ENCODE data around the gene SIRT2.

DNA sequence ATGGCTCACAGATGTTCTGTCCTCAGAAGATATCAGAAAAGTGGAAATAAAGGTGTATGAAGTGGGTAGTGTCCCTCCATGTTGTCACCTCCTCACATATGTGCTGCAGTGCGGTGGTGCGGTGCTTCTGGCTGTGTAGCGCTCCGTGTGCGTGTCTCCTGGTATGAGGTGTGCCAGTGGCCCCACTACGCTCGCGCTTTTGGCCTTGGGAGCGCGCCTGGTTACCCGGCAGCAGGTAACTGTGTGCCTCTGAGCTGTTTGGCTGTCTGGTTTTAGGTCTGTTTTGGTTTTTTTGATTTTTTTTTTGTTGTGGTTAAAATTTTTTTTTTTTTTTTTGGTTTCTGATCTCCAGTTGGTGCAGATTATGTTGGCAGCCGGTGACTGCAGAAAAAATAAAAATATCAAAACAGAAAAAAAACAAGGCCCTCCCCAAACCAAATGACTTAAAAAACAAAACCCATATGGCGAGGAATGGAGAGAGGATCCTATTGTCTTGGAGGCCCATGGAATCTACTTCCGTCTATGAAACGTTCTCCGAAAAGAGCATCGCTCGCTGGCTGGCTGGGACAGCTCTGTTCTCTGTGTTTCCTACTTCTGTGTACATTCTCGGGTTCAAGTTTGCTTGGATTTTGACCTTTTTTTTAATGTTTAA lies 57.5 kb downstream of the SIRT2 start:
- no peak for TF ChIP-seq GATA2 (IDR thresholded peaks at IDR 0.05; ENCODE audit: low read depth, low read length)
- no peak for TF ChIP-seq GATA3 (IDR thresholded peaks at IDR 0.05; ENCODE audit: low read depth, low read length)
